H1 (cell line): ENCODE measurements around the gene RNF38. TPM values are rescaled to one million over a fixed set of nuclear protein-coding genes. Genes with fewer than 3 reads are reported as not detected.

Experiments
- CHD2 ChIP-seq: IDR thresholded peaks from 2 replicates; pipeline ENCODE4 v1.6.1; 2012; ENCODE audit warnings: low read length, improper control_type of control experiment
- CHD7 ChIP-seq: fragments of 300-600 bp; sonication (generic); IDR thresholded peaks from 2 replicates; pipeline ENCODE4 v1.7.1; 2012; ENCODE audit warnings: low read length, moderate library complexity, mild to moderate bottlenecking, inconsistent platforms; ENCODE audit not compliant: insufficient replicate concordance
- SIRT6 ChIP-seq: IDR thresholded peaks from one replicate; pipeline ENCODE4 v1.7.1; 2012; ENCODE audit warnings: low read length, inconsistent platforms
- SUZ12 ChIP-seq: fragments of 200-600 bp; sonication (generic); IDR thresholded peaks from 2 replicates; pipeline ENCODE4 v1.6.1; 2012; ENCODE audit warnings: mild to moderate bottlenecking, inconsistent platforms, low read length, moderate library complexity, mixed read lengths
- TAF1 ChIP-seq: IDR thresholded peaks from 2 replicates; pipeline ENCODE4 v1.6.1; 2011; ENCODE audit warnings: mild to moderate bottlenecking, low read depth, low read length
- polyA plus RNA-seq, 7 experiments: library from polyadenylated mRNA; depleted of rRNA in 3 of 7; stranded (reverse) in 5 of 7; unstranded in 2 of 7; fragments of >200 nt in 5 of 7; fragments of 200-250 nt in 2 of 7; gene quantifications; 1 replicate in 5 of 7; 2 replicates in 1 of 7; 4 replicates in 1 of 7; pipeline versions ENCODE4 v1.2.1 to v1.2.3, GENCODE V29; 2011 to 2013; ENCODE audit warnings: missing spikeins in 2 of 7, mixed read lengths in 2 of 7
- total RNA-seq: library from RNA; stranded (reverse); fragmentation: NEBNext Ultra II Directional; extraction: Animal tissue kit (Norgen Biotek cat#: 25700); gene quantifications from 2 replicates; pipeline ENCODE4 v1.2.1, GENCODE V29; 2021

The RNF38 gene
- total and polyA plus RNA-seq, 2 of the 8 experiments (the other 6 are each of a cell fraction or from before 2014, with no cell fraction given): 54.9 to 60.9 TPM

DNA sequence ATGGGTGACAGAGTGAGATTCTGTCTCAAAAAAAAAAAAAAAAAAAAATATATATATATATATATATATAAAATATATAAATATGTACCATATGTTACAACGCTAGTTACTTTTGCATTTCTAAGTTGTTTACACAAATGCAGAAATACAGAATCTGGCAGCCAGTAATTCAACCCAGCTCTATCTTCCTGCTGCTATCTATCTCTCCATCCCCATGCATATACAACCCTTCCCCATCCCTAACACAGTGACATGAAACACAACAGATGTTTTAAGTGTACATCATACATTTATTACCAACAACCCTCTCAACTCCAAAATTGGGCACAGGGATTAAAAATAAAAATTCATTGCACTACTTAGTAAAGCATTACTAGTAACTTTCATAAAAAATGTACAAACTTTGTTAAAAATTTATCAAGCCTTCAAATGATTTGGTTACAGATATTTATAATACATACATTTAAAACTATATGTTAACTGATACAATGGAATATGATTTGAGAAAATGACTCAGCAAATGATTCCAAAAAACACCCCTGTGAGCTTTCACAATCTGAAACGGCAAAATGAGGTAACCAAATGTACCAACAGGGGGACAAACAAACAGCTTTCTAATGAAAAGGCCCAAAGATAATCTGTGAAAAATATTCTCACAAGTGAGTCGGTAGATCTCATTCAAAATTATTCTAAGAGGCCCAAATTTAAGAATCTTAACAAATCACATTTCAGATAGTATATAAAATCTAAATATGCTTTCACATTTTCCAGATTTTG, 63.8 kb downstream of the RNF38 start (continued):
- TF ChIP-seq CHD7 (no peak), SUZ12 (no peak), TAF1 (no peak), CHD2 (no peak), SIRT6 (no peak)
